T-helper 1 cell treated with Interleukin-12 subunit alpha and Interleukin-12 subunit beta and Interleukin-4 antibody, amounts not matched to agents 30 μg/mL and 1 μg/mL, for 36 hours (primary cell): ENCODE data around the gene TPCN2.
A peak's percentile ranks its signal among the peaks of the same experiment; 100 is the strongest.
"Not testable (repeated sequence)": the region's sequence is repeated elsewhere in the genome, so short reads cannot be mapped to it uniquely, and the experiment has no call there.

Source experiments
- H3K27ac Mint-ChIP-seq: one replicate; pipeline ENCODE4 v1.8.0; 2021; ENCODE audit warnings: mild to moderate bottlenecking, mixed read lengths
- H3K27me3 Mint-ChIP-seq: one replicate; pipeline ENCODE4 v1.8.0; 2021; ENCODE audit warnings: low read depth, mixed read lengths
- H3K36me3 Mint-ChIP-seq: one replicate; pipeline ENCODE4 v1.8.0; 2021; ENCODE audit warnings: low read depth, mixed read lengths
- H3K4me1 Mint-ChIP-seq: one replicate; pipeline ENCODE4 v1.8.0; 2021; ENCODE audit warnings: low read depth, mixed read lengths
- H3K4me3 Mint-ChIP-seq: one replicate; pipeline ENCODE4 v1.8.0; 2021; ENCODE audit warnings: mild to moderate bottlenecking, moderate library complexity, mixed read lengths
- H3K9me3 Mint-ChIP-seq: one replicate; pipeline ENCODE4 v1.8.0; 2021; ENCODE audit warnings: mixed read lengths

Gene TPCN2

GRCh38 chr11:69063652-69064260, 15.0 kb downstream of the TPCN2 start:
- no peaks in the 10 kb centered on the region for H3K36me3 Mint-ChIP-seq
- no peaks in the 10 kb centered on the region for H3K9me3 Mint-ChIP-seq
- no peak overlapping the region for H3K27ac Mint-ChIP-seq
- H3K4me1 Mint-ChIP-seq, result no peaks in the 10 kb centered on the region
- H3K4me3 Mint-ChIP-seq, result no peak overlapping the region
- no peaks in the 10 kb centered on the region for H3K27me3 Mint-ChIP-seq

GRCh38 chr11:69064394-69064957, 15.7 kb downstream of the TPCN2 start:
- no peak overlapping the region for H3K4me3 Mint-ChIP-seq
- no peaks in the 10 kb centered on the region for H3K36me3 Mint-ChIP-seq
- H3K9me3 Mint-ChIP-seq, result no peaks in the 10 kb centered on the region
- H3K27ac Mint-ChIP-seq, result no peak overlapping the region
- no peaks in the 10 kb centered on the region for H3K4me1 Mint-ChIP-seq
- no peaks in the 10 kb centered on the region for H3K27me3 Mint-ChIP-seq

GRCh38 chr11:69065147-69065710, 16.5 kb downstream of the TPCN2 start:
- Mint-ChIP-seq H3K4me1 (no peaks in the 10 kb centered on the region), H3K9me3 (no peaks in the 10 kb centered on the region), H3K36me3 (peaks cover under 1% of the 10 kb centered on the region), H3K27ac (no peak overlapping the region), H3K4me3 (no peak overlapping the region), H3K27me3 (no peaks in the 10 kb centered on the region)

- H3K4me3 Mint-ChIP-seq, result no peak overlapping the region
- no peak overlapping the region for H3K27ac Mint-ChIP-seq
Measured at GRCh38 chr11:69066122-69067112, 17.7 kb downstream of the TPCN2 start.

GRCh38 chr11:69067200-69067599, 18.5 kb downstream of the TPCN2 start:
- Mint-ChIP-seq H3K4me3 (no peak overlapping the region), H3K27ac (no peak overlapping the region), H3K36me3 (peaks cover 6% of the 10 kb centered on the region), H3K9me3 (no peaks in the 10 kb centered on the region), H3K27me3 (no peaks in the 10 kb centered on the region), H3K4me1 (no peaks in the 10 kb centered on the region)

More at GRCh38 chr11:69066122-69067112, 17.7 kb downstream of the TPCN2 start:
- no peaks in the 10 kb centered on the region for H3K9me3 Mint-ChIP-seq
- H3K36me3 Mint-ChIP-seq, result peaks cover 4% of the 10 kb centered on the region
- H3K4me1 Mint-ChIP-seq, result no peaks in the 10 kb centered on the region
- H3K27me3 Mint-ChIP-seq, result no peaks in the 10 kb centered on the region

GRCh38 chr11:69071086-69071800, 22.5 kb downstream of the TPCN2 start:
- peaks cover 9% of the 10 kb centered on the region for H3K36me3 Mint-ChIP-seq
- H3K27me3 Mint-ChIP-seq, result no peaks in the 10 kb centered on the region
- no peak overlapping the region for H3K27ac Mint-ChIP-seq
- H3K9me3 Mint-ChIP-seq, result no peaks in the 10 kb centered on the region
- H3K4me3 Mint-ChIP-seq, result no peak overlapping the region
- peaks cover 3% of the 10 kb centered on the region for H3K4me1 Mint-ChIP-seq

GRCh38 chr11:69071956-69072355, 23.2 kb downstream of the TPCN2 start:
- Mint-ChIP-seq H3K36me3 (peaks cover 9% of the 10 kb centered on the region), H3K4me1 (peaks cover 3% of the 10 kb centered on the region), H3K27ac (no peak overlapping the region), H3K4me3 (no peak overlapping the region), H3K9me3 (no peaks in the 10 kb centered on the region), H3K27me3 (no peaks in the 10 kb centered on the region)

- H3K27ac Mint-ChIP-seq, result no peak overlapping the region
- H3K4me3 Mint-ChIP-seq, result no peak overlapping the region
- H3K36me3 Mint-ChIP-seq, result peaks cover 12% of the 10 kb centered on the region
- peaks cover 3% of the 10 kb centered on the region for H3K4me1 Mint-ChIP-seq
- no peaks in the 10 kb centered on the region for H3K9me3 Mint-ChIP-seq
- H3K27me3 Mint-ChIP-seq, result no peaks in the 10 kb centered on the region
Measured at GRCh38 chr11:69073469-69073868, 24.7 kb downstream of the TPCN2 start.

GRCh38 chr11:69074375-69075140, 25.8 kb downstream of the TPCN2 start:
- Mint-ChIP-seq H3K4me3 (no peak overlapping the region), H3K27me3 (no peaks in the 10 kb centered on the region), H3K36me3 (peaks cover 12% of the 10 kb centered on the region), H3K4me1 (peaks cover 3% of the 10 kb centered on the region), H3K9me3 (no peaks in the 10 kb centered on the region), H3K27ac (no peak overlapping the region)

- Mint-ChIP-seq H3K36me3 (peaks cover 8% of the 10 kb centered on the region), H3K4me3 (no peak overlapping the region), H3K27ac (peak overlapping the region; percentile 49)
Measured at GRCh38 chr11:69075421-69076128, 26.8 kb downstream of the TPCN2 start.

GRCh38 chr11:69076129-69076791, 27.5 kb downstream of the TPCN2 start:
- Mint-ChIP-seq H3K4me1 (peaks cover 5% of the 10 kb centered on the region), H3K27ac (peak overlapping the region; percentile 49), H3K9me3 (no peaks in the 10 kb centered on the region), H3K4me3 (no peak overlapping the region), H3K27me3 (no peaks in the 10 kb centered on the region), H3K36me3 (peaks cover 8% of the 10 kb centered on the region)

More at GRCh38 chr11:69075421-69076128, 26.8 kb downstream of the TPCN2 start:
- H3K27me3 Mint-ChIP-seq, result no peaks in the 10 kb centered on the region
- no peaks in the 10 kb centered on the region for H3K9me3 Mint-ChIP-seq
- peaks cover 5% of the 10 kb centered on the region for H3K4me1 Mint-ChIP-seq

GRCh38 chr11:69076977-69077376, 28.2 kb downstream of the TPCN2 start:
- H3K9me3 Mint-ChIP-seq, H3K4me1 Mint-ChIP-seq, H3K27me3 Mint-ChIP-seq, H3K4me3 Mint-ChIP-seq, H3K36me3 Mint-ChIP-seq, H3K27ac Mint-ChIP-seq: not testable (repeated sequence)

- Mint-ChIP-seq H3K27me3 (no peaks in the 10 kb centered on the region), H3K27ac (no peak overlapping the region)
Measured at GRCh38 chr11:69078508-69078907, 29.8 kb downstream of the TPCN2 start.

More at GRCh38 chr11:69078508-69078907, 29.8 kb downstream of the TPCN2 start:
- peaks cover 5% of the 10 kb centered on the region for H3K4me1 Mint-ChIP-seq
- H3K36me3 Mint-ChIP-seq, result peaks cover 5% of the 10 kb centered on the region
- no peaks in the 10 kb centered on the region for H3K9me3 Mint-ChIP-seq
- H3K4me3 Mint-ChIP-seq, result no peak overlapping the region
